ENCODE data around the gene DUSP18.
"Not testable (repeated sequence)": the region's sequence is repeated elsewhere in the genome, so short reads cannot be mapped to it uniquely, and the experiment has no call there.

DUSP18 gene

DNA sequence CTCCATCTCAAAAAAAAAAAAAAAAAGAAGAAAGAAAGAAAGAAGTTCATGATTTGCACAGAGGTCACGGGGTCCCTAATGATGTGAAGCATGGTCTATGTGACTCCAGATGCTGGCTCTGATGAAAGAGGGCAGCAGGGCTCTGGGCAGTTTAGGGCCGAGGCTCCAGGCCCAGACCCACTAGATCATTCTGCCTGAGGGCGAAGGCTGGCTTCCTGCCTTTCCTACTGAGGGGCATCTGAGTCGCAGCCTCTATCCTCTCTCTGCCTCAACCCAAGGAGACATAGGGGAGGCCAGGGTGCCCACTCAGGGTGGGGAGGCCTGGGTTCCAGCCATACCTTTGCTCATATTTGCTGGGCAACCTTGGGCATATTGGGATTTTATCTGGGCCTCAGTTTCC lies 27.3 kb downstream of the DUSP18 start:
- DNase-seq (ENCODE audit: low read depth), result no peak

DNA sequence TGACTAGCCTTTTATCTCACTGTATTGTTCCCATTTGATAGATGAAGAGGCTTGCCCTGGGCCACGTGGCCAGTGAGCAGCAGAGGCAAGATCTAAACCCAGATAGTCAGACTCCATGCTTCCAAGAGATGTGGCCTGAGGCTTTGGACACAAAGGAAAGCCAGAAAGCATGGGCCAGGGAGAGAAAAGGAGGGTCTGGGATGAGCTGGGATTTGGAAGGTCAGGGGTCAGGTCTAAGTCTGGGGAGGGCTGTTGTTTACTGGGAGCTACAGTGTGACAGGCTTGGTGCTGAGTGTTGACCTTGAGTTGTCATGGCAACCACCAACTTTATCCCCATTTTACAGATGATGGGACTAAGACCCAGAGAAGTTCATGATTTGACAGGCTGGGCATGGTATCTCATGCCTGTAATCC lies 30.0 kb downstream of the DUSP18 start:
- DNase-seq (ENCODE audit: low read depth), result no peak

DNA sequence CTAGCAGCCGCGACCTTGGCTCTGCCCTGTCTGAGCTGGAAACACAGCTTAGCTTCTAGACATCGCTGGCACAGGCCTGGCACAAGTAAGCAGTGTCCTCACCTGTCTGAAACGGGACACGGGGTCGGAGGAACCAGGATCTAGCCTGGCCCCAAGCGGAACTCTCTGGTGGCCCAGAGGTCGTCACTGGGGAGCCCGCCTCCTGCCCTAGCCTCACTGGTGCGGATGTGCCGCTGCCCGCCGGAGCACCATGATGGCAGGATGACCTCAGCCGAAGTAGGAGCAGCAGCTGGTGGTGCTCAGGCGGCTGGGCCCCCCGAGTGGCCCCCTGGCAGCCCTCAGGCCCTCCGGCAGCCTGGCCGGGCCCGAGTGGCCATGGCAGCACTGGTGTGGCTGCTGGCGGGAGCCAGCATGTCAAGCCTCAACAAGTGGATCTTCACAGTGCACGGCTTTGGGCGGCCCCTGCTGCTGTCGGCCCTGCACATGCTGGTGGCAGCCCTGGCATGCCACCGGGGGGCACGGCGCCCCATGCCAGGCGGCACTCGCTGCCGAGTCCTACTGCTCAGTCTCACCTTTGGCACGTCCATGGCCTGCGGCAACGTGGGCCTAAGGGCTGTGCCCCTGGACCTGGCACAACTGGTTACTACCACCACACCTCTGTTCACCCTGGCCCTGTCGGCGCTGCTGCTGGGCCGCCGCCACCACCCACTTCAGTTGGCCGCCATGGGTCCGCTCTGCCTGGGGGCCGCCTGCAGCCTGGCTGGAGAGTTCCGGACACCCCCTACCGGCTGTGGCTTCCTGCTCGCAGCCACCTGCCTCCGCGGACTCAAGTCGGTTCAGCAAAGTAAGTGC lies 31.2 kb downstream of the DUSP18 start:
- DNase-seq (ENCODE audit: low read depth), result no peak

DNA sequence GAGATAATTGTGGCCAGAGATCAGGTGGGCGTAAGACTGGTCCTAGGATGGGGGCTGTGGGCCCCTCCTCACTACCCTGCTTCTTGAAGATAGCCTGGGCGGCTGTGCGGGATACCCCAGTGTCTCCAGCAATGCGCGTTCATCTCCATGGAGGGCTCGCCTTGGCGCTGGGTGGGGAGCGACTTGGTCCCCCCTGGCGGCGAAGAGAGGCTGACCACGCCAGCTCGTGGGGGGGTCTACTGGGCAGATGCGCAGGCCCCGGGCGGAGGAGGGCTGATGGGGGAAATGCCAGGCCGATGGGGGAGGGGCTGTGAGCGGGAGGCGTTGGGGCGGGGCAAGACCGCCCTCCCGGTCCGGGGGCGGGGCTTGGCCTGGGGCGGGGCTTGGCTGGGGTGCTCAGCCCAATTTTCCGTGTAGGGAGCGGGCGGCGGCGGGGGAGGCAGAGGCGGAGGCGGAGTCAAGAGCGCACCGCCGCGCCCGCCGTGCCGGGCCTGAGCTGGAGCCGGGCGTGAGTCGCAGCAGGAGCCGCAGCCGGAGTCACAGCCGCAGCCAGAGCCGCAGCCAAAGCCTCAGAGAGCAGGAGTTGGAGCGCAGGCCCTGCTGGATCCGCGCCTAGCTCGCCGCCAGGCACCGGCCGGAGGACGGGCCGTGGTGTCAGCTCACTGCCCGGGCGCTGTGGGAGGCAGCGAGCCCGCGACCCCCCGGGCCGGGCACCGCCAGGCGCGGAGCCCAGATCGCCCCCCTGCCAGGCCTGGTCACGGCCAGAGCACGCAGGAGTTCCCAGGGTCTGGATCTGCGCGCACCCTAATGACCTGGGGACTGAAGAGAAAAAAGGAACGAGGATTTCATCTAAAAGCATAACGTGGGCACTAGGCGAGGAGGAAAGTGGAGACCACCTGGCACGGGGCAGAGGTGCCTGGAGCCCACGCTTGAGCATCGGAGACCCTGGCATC lies 32.1 kb downstream of the DUSP18 start, which contains the start of gene SLC35E4:
Gene SLC35E4, plus strand, starts transcription at position 509 of the 953 bp plus-strand sequence. CDS start 670 bp downstream, outside the sequence.
- peak; percentile 95 for DNase-seq (ENCODE audit: low read depth)

DNA sequence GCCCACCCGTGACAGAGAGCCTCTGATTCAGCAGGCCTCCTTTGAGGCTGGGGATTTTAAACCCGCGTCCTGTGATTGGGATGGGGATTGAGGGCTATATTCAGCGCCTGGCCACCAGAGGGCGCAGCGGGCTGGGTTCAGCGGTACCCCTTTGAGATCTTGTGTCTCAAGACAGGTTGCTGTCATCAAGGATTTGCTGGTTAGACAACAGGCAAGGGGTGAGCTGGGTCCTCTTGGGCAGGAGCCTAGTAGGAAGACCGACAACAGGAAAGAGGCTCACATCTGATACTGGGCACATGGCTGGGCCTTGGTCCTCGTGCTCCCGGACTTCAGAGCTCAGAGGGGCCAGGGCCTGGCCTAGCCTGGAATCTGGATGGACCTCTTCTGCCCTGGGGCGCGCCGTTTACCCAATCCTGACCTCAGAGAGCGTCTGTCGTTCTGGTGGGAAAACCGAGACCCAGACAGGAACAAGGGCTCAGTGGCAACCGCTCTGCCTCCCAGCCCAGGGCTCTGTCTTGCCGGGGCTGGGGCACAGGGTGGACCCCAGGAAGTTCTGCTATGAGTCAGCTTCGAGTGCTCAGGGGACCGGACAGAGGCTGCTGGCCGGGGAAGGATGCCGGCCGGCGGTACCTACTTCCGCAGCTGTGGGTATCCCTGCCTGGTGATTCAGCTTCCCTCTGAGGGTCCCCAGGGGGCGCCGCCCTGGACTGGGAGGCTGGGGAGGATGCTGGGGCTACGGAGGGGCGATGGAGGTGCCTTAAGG lies 33.0 kb downstream of the DUSP18 start:
- peak; percentile 83 for DNase-seq (ENCODE audit: low read depth)

DNA sequence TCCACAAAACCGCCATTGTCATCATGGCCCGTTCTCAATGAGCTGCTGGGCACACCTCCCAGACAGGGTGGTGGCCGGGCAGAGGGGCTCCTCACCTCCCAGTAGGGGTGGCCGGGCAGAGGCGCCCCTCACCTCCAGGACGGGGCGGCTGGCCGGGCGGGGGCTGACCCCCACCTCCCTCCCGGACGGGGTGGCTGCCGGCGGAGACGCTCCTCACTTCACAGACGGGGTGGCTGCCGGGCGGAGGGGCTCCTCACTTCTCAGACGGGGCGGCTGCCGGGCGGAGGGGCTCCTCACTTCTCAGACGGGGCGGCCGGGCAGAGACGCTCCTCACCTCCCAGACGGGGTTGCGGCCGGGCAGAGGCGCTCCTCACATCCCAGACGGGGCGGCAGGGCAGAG lies 36.2 kb downstream of the DUSP18 start:
- not testable (repeated sequence) for DNase-seq (ENCODE audit: low read depth)

DNA sequence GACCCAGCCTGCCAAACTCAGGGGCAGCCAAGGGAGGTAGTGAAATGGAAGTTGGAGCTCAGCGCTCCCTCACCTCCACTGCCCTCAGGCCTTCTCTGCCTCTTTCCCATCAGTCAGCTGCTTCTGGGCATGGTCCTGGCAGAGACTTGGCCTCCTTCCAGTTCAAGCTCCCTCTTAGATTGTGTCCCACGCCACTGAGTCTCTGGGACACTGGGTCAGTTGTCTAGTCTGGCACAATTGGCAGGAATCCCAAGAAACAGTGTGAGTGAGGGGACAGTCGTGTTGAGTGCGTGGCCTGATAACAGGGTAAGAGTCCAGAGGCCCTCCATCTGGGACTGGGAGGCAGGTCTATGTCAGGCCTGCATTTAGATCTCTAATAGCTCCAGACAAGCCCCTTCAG lies 39.2 kb downstream of the DUSP18 start:
- no peak for DNase-seq (ENCODE audit: low read depth)

DNA sequence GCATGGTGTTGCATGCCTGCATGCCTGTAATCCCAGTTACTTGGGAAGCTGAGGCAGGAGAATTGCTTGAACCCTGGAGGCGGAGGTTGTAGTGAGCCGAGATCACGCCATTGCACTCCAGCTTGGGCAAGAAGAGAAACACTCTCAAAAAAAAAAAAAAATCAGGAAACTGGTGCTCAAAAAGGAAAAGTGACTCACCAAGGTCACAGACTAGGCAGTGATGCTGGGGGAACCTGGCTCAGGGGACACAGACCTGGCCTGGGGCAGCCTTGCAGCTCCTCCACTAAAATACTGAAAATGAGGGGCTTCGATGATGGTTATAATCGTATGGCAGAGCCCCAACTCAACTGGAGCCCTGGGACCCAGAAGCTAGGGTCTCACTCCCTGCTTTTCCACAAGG lies 40.2 kb downstream of the DUSP18 start:
- no peak for DNase-seq (ENCODE audit: low read depth)

DNA sequence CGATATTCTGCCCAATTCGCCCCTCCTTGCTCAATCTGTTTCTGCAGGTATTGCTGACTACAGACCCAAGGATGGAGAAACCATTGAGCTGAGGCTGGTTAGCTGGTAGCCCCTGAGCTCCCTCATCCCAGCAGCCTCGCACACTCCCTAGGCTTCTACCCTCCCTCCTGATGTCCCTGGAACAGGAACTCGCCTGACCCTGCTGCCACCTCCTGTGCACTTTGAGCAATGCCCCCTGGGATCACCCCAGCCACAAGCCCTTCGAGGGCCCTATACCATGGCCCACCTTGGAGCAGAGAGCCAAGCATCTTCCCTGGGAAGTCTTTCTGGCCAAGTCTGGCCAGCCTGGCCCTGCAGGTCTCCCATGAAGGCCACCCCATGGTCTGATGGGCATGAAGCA lies 41.3 kb downstream of the DUSP18 start:
- no peak for DNase-seq (ENCODE audit: low read depth)

DNA sequence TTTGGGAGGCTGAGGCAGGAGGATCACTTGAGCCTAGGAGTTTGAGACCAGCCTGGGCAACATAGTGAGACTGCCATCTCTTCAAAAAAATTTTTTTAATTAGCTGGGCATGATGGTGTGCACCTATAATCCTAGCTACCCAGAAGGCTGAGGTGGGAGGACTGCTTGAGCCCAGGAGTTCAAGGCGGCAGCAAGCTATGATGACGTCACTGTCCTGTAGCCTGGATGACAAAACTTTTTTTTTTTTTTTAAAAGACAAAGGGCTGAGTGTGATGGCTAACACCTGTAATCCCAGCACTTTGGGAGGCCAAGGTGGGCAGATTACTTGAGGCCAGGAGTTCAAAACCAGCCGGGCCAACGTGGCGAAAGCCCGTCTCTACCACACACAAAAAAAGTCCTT lies 47.8 kb downstream of the DUSP18 start:
- not testable (repeated sequence) for DNase-seq (ENCODE audit: low read depth)

DNA sequence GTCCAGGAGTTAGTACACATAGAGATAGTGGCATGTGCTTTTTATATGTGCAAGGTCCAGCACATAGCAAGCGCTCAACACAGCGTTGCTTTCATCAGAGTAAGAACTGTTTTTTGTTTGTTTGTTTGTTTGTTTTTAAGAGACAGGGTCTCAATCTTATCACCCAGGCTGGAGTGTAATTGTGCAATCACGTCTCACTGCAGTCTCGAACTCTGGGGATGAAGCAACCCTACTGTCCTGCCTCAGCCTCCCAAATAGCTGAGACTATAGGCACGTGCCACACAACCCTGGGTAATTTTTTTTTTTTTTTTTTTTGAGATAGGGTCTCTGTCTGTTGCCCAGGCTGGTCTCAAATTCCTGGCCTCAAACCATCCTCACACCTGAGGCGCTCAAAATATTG lies 49.9 kb downstream of the DUSP18 start:
- no peak for DNase-seq (ENCODE audit: low read depth)

DNA sequence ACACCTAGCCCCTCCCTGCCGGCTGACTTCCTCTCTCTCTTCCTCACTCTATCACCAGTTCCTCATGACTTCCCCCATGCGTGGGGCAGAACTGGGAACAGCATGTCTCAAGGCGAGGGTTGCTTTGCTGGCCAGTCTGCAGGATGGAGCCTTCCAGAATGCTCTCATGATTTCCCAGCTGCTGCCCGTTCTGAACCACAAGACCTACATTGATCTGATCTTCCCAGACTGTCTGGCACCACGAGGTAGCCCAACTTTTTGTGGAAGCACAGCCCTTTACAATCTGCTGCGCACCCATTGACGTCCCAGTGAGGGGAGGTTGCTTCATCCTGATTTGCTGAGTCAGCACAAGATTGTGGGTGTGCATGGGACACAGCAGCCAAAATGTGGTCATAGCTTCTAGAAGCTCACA lies 52.1 kb downstream of the DUSP18 start:
- DNase-seq (ENCODE audit: low read depth), result no peak

DNA sequence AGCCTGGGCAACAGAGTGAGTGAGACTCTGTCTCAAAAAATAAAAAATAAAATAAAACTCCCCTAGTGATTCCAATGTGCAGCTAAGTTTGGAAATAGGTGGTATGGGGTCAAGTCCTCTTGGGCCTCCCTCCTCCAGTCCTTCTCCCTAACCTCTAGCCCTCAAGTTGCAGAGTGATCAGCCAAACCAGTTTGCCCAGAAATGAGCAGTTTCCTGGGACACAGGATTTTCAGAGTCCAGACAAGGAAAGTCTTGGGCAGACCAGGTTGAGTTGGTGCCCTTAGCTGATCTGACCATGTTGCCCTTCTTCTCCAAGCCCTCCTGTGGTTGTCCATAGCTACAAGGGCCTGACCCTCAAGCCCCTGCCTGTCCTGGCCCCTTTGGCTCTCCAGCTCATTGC lies 52.8 kb downstream of the DUSP18 start:
- no peak for DNase-seq (ENCODE audit: low read depth)

DNA sequence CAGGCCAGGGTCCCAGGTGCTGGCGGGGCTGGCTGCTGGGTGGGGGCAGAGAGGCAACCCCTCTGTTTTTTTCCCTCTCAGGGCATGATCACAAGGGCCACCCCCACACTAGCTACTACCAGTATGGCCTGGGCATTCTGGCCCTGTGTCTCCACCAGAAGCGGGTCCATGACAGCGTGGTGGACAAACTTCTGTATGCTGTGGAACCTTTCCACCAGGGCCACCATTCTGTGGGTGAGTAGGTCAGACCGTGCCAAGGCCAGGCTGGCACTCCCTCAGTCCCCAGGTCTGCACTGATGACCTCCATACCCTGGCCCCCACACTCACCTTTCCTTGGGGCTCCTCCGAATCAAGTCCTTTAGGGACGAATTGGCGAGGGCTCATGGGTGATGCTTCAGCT lies 53.4 kb downstream of the DUSP18 start:
- no peak for DNase-seq (ENCODE audit: low read depth)

DNA sequence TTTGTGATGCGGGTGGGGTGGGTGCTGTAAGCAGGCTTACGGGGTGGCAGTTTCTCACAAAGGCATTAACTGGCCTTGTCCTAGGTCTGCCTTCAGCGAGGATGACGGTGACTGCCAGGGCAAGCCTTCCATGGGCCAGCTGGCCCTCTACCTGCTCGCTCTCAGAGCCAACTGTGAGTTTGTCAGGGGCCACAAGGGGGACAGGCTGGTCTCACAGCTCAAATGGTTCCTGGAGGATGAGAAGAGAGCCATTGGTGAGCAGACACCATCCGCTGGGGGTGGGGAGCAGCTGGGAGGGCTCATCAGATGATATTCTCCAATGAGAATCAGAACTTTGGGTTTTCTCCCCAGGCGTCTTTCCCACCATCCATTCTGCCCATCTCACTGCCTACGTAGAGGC lies 54.9 kb downstream of the DUSP18 start:
- no peak for DNase-seq (ENCODE audit: low read depth)

All from stimulated activated CD4-positive, alpha-beta T cell treated with anti-CD3 and anti-CD28 coated beads, Interleukin-2, amount 100 ng/mL, for 4 hours (primary cell).